A673 (cell line): ENCODE data around the gene EHBP1L1. TPM values are rescaled to one million over a fixed set of nuclear protein-coding genes. Genes with fewer than 3 reads are reported as not detected.

Experiments
- BruUV-seq: library from RNA; stranded (reverse); fragments of 400-500 nt; replicated peaks from 2 replicates; lab custom pipeline; 2021; lab: Mats Ljungman, UMichigan
- CTCF ChIA-PET: fragments of 300-600 bp; sonication (Branson Sonifier 250); formaldehyde crosslinking; loops from one replicate; lab custom pipeline; 2022; ENCODE audit warnings: antibody characterized with exemption; lab: Charles Lee
- POLR2A ChIA-PET: fragments of 300-600 bp; sonication (Branson Sonifier 250); formaldehyde crosslinking; loops from one replicate; lab custom pipeline; 2022; ENCODE audit warnings: antibody characterized with exemption; ENCODE audit not compliant: low non-redundant PET; lab: Charles Lee
- DNase-seq: peaks from one replicate; pipeline ENCODE4 v3.0.0-alpha.2; 2015; ENCODE audit warnings: low spot score
- H3K27ac ChIP-seq: fragments of 200-600 bp; sonication (generic); 2 replicates; pipeline ENCODE4 v1.5.1; 2016; ENCODE audit warnings: mixed run types, low read depth, mild to moderate bottlenecking, mixed read lengths, antibody characterized with exemption, low read length; ENCODE audit not compliant: poor library complexity, severe bottlenecking
- H3K27me3 ChIP-seq: fragments of 200-600 bp; sonication (generic); replicated peaks from 2 replicates; pipeline ENCODE4 v1.6.1; 2017; ENCODE audit warnings: mixed run types, low read depth, mild to moderate bottlenecking, mixed read lengths, antibody characterized with exemption, low read length; ENCODE audit not compliant: insufficient read depth, poor library complexity
- H3K36me3 ChIP-seq: fragments of 200-600 bp; sonication (generic); 2 replicates; pipeline ENCODE4 v1.6.1; 2016; ENCODE audit warnings: mixed run types, mild to moderate bottlenecking, mixed read lengths, antibody characterized with exemption, low read length; ENCODE audit not compliant: insufficient read depth, poor library complexity, severe bottlenecking
- H3K4me1 ChIP-seq: fragments of 200-600 bp; sonication (generic); 2 replicates; pipeline ENCODE4 v1.6.1; 2017; ENCODE audit warnings: mixed run types, mild to moderate bottlenecking, mixed read lengths, antibody characterized with exemption, low read length; ENCODE audit not compliant: insufficient read depth, poor library complexity, severe bottlenecking
- H3K4me3 ChIP-seq: fragments of 200-600 bp; sonication (generic); 2 replicates; pipeline ENCODE4 v1.5.1; 2016; ENCODE audit warnings: low read depth, mixed run types, mild to moderate bottlenecking, mixed read lengths, low read length; ENCODE audit not compliant: poor library complexity, severe bottlenecking
- H3K9me3 ChIP-seq: fragments of 200-600 bp; sonication (generic); 2 replicates; pipeline ENCODE4 v1.6.1; 2016; ENCODE audit warnings: mixed run types, low read depth, mild to moderate bottlenecking, mixed read lengths, antibody characterized with exemption, low read length; ENCODE audit not compliant: poor library complexity, severe bottlenecking
- CTCF ChIP-seq: fragments of 300-800, 200-600 bp; sonication (generic); conservative IDR thresholded peaks from 2 replicates; pipeline ENCODE4 v1.5.1; 2017; ENCODE audit warnings: low read depth, mild to moderate bottlenecking, antibody characterized with exemption, low read length, moderate library complexity, mixed read lengths
- EZH2 ChIP-seq: fragments of 200-600 bp; sonication (generic); IDR thresholded peaks from 2 replicates; pipeline ENCODE4 v1.6.1; 2017; ENCODE audit warnings: borderline replicate concordance, low read depth, mild to moderate bottlenecking, mixed read lengths, antibody characterized with exemption, low read length; ENCODE audit not compliant: poor library complexity, severe bottlenecking
- intact Hi-C: fragments of 100-400 bp; cut with micrococcal nuclease; formaldehyde crosslinking; loops from one replicate; pipeline ENCODE4 v1.10.0; 2022; ENCODE audit not compliant: unreplicated experiment
- total RNA-seq: library from RNA; stranded (reverse); gene quantifications from 2 replicates; pipeline ENCODE4 v1.2.3, GENCODE V29; 2021

The EHBP1L1 gene
- total RNA-seq, 1 experiment from 2014 or later, result 29.5 TPM

DNA sequence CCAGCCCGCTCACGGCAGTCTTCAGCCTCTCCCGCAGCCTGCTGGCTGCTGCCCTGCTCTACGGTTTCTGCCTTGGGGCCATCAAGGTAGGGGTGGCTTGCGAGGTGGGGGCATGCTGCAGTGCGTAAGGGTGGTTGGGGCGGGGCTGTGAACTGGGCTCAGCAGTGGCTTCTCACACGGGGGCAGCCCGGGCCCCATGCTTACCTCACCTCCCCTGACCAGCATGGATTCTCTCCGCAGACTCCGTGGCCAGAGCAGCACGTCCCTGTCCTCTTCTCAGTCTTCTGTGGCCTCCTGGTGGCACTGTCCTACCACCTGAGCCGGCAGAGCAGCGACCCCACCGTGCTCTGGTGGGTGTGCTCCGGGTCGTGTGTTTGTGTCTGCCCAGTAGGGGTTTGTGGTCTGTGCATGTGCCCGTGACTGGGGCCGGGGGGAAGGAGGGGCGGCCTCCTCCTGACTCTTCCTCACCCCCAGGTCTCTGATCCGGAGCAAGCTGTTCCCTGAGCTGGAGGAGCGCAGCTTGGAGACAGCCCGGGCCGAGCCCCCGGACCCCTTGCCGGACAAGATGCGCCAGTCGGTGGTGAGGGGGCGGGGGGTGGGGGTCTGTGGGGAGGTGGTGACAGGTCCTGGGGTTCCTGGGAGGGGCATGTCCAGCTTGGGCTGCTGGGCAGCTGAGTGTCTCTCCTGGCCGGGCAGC is 49.2 kb downstream of the EHBP1L1 start:
- H3K4me1 ChIP-seq, result no peaks in the 10 kb centered on the region
- no peak overlapping the region for H3K27ac ChIP-seq
- no peaks in the 10 kb centered on the region for H3K9me3 ChIP-seq
- H3K27me3 ChIP-seq, result no peaks in the 10 kb centered on the region
- ChIA-PET CTCF (interaction anchor here (0.5 to 1.2 kb wide), 4 partner anchors 10 to 209 kb away, joined by 3 to 12 read pairs (median 6); partner anchors contain the start of genes KAT5 and PCNX3), POLR2A (no interaction called here)
- H3K4me3 ChIP-seq, result no peak overlapping the region
- TF ChIP-seq EZH2, result no peak
- no peak for TF ChIP-seq CTCF
- peaks cover 56% of the 10 kb centered on the region for H3K36me3 ChIP-seq
- no peak for DNase-seq
- no TSS peak for BruUV-seq
- intact Hi-C loops, result loop anchor here (10.0 kb wide), 1 partner anchor 80 kb away; no protein-coding TSS in a partner anchor

DNA sequence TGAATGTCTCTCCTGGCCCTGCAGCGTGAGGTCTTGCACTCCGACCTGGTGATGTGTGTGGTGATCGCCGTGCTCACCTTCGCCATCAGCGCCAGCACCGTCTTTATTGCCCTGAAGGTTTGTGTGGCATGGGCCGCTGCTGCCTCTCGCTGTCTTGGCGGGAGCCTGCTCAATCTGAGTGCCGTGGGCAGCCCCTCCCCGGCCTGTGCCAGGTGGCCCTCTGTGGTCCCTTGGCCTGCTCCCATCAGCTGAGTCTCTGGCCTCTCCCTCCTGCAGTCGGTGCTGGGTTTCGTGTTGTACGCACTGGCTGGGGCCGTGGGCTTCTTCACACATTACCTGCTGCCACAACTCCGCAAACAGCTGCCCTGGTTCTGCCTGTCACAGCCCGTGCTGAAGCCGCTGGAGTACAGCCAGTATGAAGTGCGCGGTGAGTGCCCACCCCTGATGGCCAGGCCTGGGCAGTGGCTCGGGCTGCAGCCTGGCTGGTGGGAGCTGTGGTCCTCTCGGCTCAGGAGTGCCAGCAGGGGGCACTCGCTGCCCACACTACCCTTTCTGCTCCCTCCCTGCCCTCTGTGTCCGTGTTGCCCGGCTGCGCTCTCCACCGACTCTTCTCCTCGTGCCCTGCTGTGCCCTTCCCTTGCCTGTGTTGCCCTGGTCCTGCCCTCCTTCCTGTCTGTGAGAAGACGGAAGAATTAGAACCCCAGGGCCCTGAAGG is 49.9 kb downstream of the EHBP1L1 start:
- intact Hi-C loops, result loop anchor here (10.0 kb wide), 1 partner anchor 79 kb away; no protein-coding TSS in a partner anchor
- H3K4me1 ChIP-seq, result no peaks in the 10 kb centered on the region
- TF ChIP-seq EZH2 (no peak), CTCF (peak; percentile 70)
- no peak overlapping the region for H3K4me3 ChIP-seq
- H3K27ac ChIP-seq, result no peak overlapping the region
- CTCF ChIA-PET, result interaction anchor here (0.5 to 1.2 kb wide), 4 partner anchors 10 to 154 kb away, joined by 3 to 12 read pairs (median 3); partner anchors contain the start of genes KAT5 and PCNX3
- H3K27me3 ChIP-seq, result no peaks in the 10 kb centered on the region
- no TSS peak for BruUV-seq
- POLR2A ChIA-PET, result no interaction called here
- DNase-seq, result no peak
- peaks cover 58% of the 10 kb centered on the region for H3K36me3 ChIP-seq
- no peaks in the 10 kb centered on the region for H3K9me3 ChIP-seq

GRCh38 chr11:65627202-65627601 is 51.3 kb downstream of the EHBP1L1 start:
- H3K9me3 ChIP-seq, result no peaks in the 10 kb centered on the region
- no peaks in the 10 kb centered on the region for H3K4me1 ChIP-seq
- no peak overlapping the region for H3K27ac ChIP-seq
- POLR2A ChIA-PET, result no interaction called here
- CTCF ChIA-PET, result no interaction called here
- no peaks in the 10 kb centered on the region for H3K27me3 ChIP-seq
- no TSS peak for BruUV-seq
- H3K4me3 ChIP-seq, result no peak overlapping the region
- intact Hi-C loops, result loop anchor here (10.0 kb wide), 1 partner anchor 78 kb away; no protein-coding TSS in a partner anchor
- H3K36me3 ChIP-seq, result peaks cover 59% of the 10 kb centered on the region
- no peak for DNase-seq
- TF ChIP-seq CTCF (no peak), EZH2 (no peak)
